ENCODE measurements around the gene CDKN2D. TPM values are rescaled to one million over a fixed set of nuclear protein-coding genes. Genes with fewer than 3 reads are reported as not detected.

CDKN2D gene
- total RNA-seq, 1 donor from 2014 or later, result 5.4 TPM

DNA sequence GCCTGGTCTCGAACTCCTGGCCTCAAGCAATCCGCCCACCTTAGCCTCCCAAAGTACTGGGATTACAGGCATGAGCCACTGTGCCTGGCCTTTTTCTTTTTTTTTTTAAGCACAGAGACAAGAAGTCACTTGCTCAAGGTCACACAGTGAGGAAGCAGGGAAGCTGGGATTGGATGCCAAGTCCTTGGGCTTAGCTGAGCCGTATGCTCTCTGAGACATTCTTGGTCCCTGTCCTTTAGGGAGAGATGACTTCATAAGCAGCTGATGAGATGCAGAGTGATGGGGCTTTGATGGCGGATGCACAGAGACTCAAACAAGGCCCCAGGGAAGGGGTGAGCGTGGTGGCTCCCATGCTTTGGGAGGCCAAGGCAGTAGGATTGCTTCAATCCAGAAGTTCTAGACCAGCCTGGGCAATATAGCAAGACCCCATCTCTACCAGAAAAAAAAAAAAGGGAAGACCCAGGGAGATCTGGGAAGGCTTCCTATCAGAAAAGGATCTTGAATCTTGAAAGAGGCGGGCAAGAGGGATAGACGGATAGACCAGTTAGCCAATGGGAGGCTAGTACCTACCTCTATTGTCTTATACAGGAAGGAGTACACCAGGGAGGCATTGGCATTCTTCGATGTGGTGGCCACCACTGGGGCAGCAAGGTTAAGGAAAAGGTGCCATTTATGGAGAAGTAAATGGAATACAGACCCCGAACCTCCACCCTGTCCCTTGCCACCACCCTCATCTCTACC lies 14.4 kb upstream of the CDKN2D start:
- H3K4me1 ChIP-seq (ENCODE audit: insufficient read depth, low read length), result no peaks in the 10 kb centered on the region
- H3K27me3 Mint-ChIP-seq (ENCODE audit: low read depth, unreplicated experiment), result peaks cover 14% of the 10 kb centered on the region
- no peak overlapping the region for H3K27ac ChIP-seq (ENCODE audit: low read depth, low read length)
- no peaks in the 10 kb centered on the region for H3K9me3 Mint-ChIP-seq (ENCODE audit: unreplicated experiment)
- no peaks in the 10 kb centered on the region for H3K36me3 ChIP-seq (ENCODE audit: insufficient read depth, low read length)
- H3K79me2 ChIP-seq (ENCODE audit: insufficient read depth, low read length), result no peaks in the 10 kb centered on the region
- H3K9me3 ChIP-seq (ENCODE audit: insufficient read depth, low read depth, low read length), result no peaks in the 10 kb centered on the region
- no peak overlapping the region for H3K4me2 ChIP-seq (ENCODE audit: low read length)
- no peak overlapping the region for H3K4me3 ChIP-seq (ENCODE audit: insufficient read depth, low read depth, low read length)
- no peaks in the 10 kb centered on the region for H3K4me1 Mint-ChIP-seq (ENCODE audit: low read depth, unreplicated experiment)
- no peak overlapping the region for H3K4me3 Mint-ChIP-seq (ENCODE audit: unreplicated experiment)
- no peaks in the 10 kb centered on the region for H3K36me3 Mint-ChIP-seq (ENCODE audit: low read depth, unreplicated experiment)
- no peak overlapping the region for H3K27ac Mint-ChIP-seq (ENCODE audit: unreplicated experiment)
- FAIRE-seq (no peak), DNase-seq (ENCODE audit: low read depth) (no peak)
- H2AFZ ChIP-seq (ENCODE audit: low read depth, low read length), result no peak overlapping the region
- H3K27me3 ChIP-seq (ENCODE audit: insufficient read depth, low read length), result peaks cover 17% of the 10 kb centered on the region
- TF ChIP-seq EZH2 (IDR thresholded peaks at IDR 0.05; ENCODE audit: insufficient read depth, low read length), result no peak
- TF ChIP-seq, protein P1, sequence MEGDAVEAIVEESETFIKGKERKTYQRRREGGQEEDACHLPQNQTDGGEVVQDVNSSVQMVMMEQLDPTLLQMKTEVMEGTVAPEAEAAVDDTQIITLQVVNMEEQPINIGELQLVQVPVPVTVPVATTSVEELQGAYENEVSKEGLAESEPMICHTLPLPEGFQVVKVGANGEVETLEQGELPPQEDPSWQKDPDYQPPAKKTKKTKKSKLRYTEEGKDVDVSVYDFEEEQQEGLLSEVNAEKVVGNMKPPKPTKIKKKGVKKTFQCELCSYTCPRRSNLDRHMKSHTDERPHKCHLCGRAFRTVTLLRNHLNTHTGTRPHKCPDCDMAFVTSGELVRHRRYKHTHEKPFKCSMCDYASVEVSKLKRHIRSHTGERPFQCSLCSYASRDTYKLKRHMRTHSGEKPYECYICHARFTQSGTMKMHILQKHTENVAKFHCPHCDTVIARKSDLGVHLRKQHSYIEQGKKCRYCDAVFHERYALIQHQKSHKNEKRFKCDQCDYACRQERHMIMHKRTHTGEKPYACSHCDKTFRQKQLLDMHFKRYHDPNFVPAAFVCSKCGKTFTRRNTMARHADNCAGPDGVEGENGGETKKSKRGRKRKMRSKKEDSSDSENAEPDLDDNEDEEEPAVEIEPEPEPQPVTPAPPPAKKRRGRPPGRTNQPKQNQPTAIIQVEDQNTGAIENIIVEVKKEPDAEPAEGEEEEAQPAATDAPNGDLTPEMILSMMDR (IDR thresholded peaks at IDR 0.05; ENCODE audit: insufficient read depth, low read depth, low read length), result no peak
- no peak overlapping the region for H3K9ac ChIP-seq (ENCODE audit: low read length)
- H4K20me1 ChIP-seq (ENCODE audit: insufficient read depth, low read length), result no peaks in the 10 kb centered on the region

GRCh38 chr19:10582091-10582490 lies 13.3 kb upstream of the CDKN2D start:
- Histone ChIP-seq H3K9me3 (ENCODE audit: insufficient read depth, low read depth, low read length) (no peaks in the 10 kb centered on the region), H3K27me3 (ENCODE audit: insufficient read depth, low read length) (peaks cover 7% of the 10 kb centered on the region), H3K79me2 (ENCODE audit: insufficient read depth, low read length) (no peaks in the 10 kb centered on the region), H3K4me1 (ENCODE audit: insufficient read depth, low read length) (peaks cover 1% of the 10 kb centered on the region), H3K4me2 (ENCODE audit: low read length) (no peak overlapping the region), H3K36me3 (ENCODE audit: insufficient read depth, low read length) (no peaks in the 10 kb centered on the region), H2AFZ (ENCODE audit: low read depth, low read length) (no peak overlapping the region), H3K4me3 (ENCODE audit: insufficient read depth, low read depth, low read length) (no peak overlapping the region), H3K9ac (ENCODE audit: low read length) (no peak overlapping the region), H4K20me1 (ENCODE audit: insufficient read depth, low read length) (no peaks in the 10 kb centered on the region), H3K27ac (ENCODE audit: low read depth, low read length) (no peak overlapping the region)
- H3K27ac Mint-ChIP-seq (ENCODE audit: unreplicated experiment), result no peak overlapping the region
- no peak overlapping the region for H3K4me3 Mint-ChIP-seq (ENCODE audit: unreplicated experiment)
- no peak for DNase-seq (ENCODE audit: low read depth)
- peaks cover 1% of the 10 kb centered on the region for H3K4me1 Mint-ChIP-seq (ENCODE audit: low read depth, unreplicated experiment)
- no peaks in the 10 kb centered on the region for H3K9me3 Mint-ChIP-seq (ENCODE audit: unreplicated experiment)
- FAIRE-seq, result no peak
- TF ChIP-seq EZH2 (IDR thresholded peaks at IDR 0.05; ENCODE audit: insufficient read depth, low read length), result no peak
- TF ChIP-seq, protein P1 (IDR thresholded peaks at IDR 0.05; ENCODE audit: insufficient read depth, low read depth, low read length), result no peak
- H3K27me3 Mint-ChIP-seq (ENCODE audit: low read depth, unreplicated experiment), result peaks cover 7% of the 10 kb centered on the region
- no peaks in the 10 kb centered on the region for H3K36me3 Mint-ChIP-seq (ENCODE audit: low read depth, unreplicated experiment)

GRCh38 chr19:10580979-10581631 lies 12.3 kb upstream of the CDKN2D start:
- no peak overlapping the region for H3K27ac Mint-ChIP-seq (ENCODE audit: unreplicated experiment)
- peak overlapping the region; percentile 27 for H3K4me2 ChIP-seq (ENCODE audit: low read length)
- no peak overlapping the region for H3K27ac ChIP-seq (ENCODE audit: low read depth, low read length)
- no peaks in the 10 kb centered on the region for H3K27me3 Mint-ChIP-seq (ENCODE audit: low read depth, unreplicated experiment)
- TF ChIP-seq, protein P1 (IDR thresholded peaks at IDR 0.05; ENCODE audit: insufficient read depth, low read depth, low read length), result peak; percentile 98
- no peak for TF ChIP-seq EZH2 (IDR thresholded peaks at IDR 0.05; ENCODE audit: insufficient read depth, low read length)
- no peaks in the 10 kb centered on the region for H3K36me3 ChIP-seq (ENCODE audit: insufficient read depth, low read length)
- H2AFZ ChIP-seq (ENCODE audit: low read depth, low read length), result peak overlapping the region; percentile 69
- DNase-seq (ENCODE audit: low read depth) (peak; percentile 71), FAIRE-seq (no peak)
- H3K4me1 ChIP-seq (ENCODE audit: insufficient read depth, low read length), result peaks cover 2% of the 10 kb centered on the region
- H3K9me3 ChIP-seq (ENCODE audit: insufficient read depth, low read depth, low read length), result no peaks in the 10 kb centered on the region
- H3K27me3 ChIP-seq (ENCODE audit: insufficient read depth, low read length), result no peaks in the 10 kb centered on the region
- H4K20me1 ChIP-seq (ENCODE audit: insufficient read depth, low read length), result no peaks in the 10 kb centered on the region
- peaks cover 4% of the 10 kb centered on the region for H3K4me1 Mint-ChIP-seq (ENCODE audit: low read depth, unreplicated experiment)
- no peak overlapping the region for H3K4me3 Mint-ChIP-seq (ENCODE audit: unreplicated experiment)
- H3K4me3 ChIP-seq (ENCODE audit: insufficient read depth, low read depth, low read length), result no peak overlapping the region
- H3K9me3 Mint-ChIP-seq (ENCODE audit: unreplicated experiment), result no peaks in the 10 kb centered on the region
- H3K79me2 ChIP-seq (ENCODE audit: insufficient read depth, low read length), result no peaks in the 10 kb centered on the region
- no peaks in the 10 kb centered on the region for H3K36me3 Mint-ChIP-seq (ENCODE audit: low read depth, unreplicated experiment)
- H3K9ac ChIP-seq (ENCODE audit: low read length), result no peak overlapping the region
